HG03342 (cell line): ENCODE results near the gene FREM3.
"Not testable (repeated sequence)": the region's sequence is repeated elsewhere in the genome, so short reads cannot be mapped to it uniquely, and the experiment has no call there.

ENCODE experiments used
- ATAC-seq: cut with Tn5 transposase; IDR thresholded peaks from one replicate; pipeline ENCODE4 v1.9.1; 2021; ENCODE audit warnings: mild to moderate bottlenecking, moderate library complexity; ENCODE audit not compliant: unreplicated experiment

The FREM3 gene

GRCh38 chr4:143700416-143701352 lies at the start of gene FREM3:
Gene FREM3, minus strand, starts transcription at chr4:143700675. Its CDS starts 0 bp downstream, at chr4:143700675.
- no peak for ATAC-seq

GRCh38 chr4:143745874-143746273 lies 45.4 kb upstream of the FREM3 start:
- ATAC-seq, result no peak

- no peak for ATAC-seq
Measured at GRCh38 chr4:143743591-143743990, 43.1 kb upstream of the FREM3 start.

GRCh38 chr4:143742834-143743233 lies 42.4 kb upstream of the FREM3 start:
- no peak for ATAC-seq

GRCh38 chr4:143736861-143737260 lies 36.4 kb upstream of the FREM3 start:
- ATAC-seq, result no peak

GRCh38 chr4:143736061-143736460 lies 35.6 kb upstream of the FREM3 start:
- not testable (repeated sequence) for ATAC-seq

GRCh38 chr4:143728166-143728565 lies 27.7 kb upstream of the FREM3 start:
- no peak for ATAC-seq

GRCh38 chr4:143726714-143727113 lies 26.2 kb upstream of the FREM3 start:
- no peak for ATAC-seq

- no peak for ATAC-seq
Measured at GRCh38 chr4:143721317-143721716, 20.8 kb upstream of the FREM3 start.

- not testable (repeated sequence) for ATAC-seq
Measured at GRCh38 chr4:143718748-143719147, 18.3 kb upstream of the FREM3 start.

- no peak for ATAC-seq
Measured at GRCh38 chr4:143713955-143714625, 13.6 kb upstream of the FREM3 start.

- no peak for ATAC-seq
Measured at GRCh38 chr4:143713553-143713952, 13.1 kb upstream of the FREM3 start.

- ATAC-seq, result no peak
Measured at GRCh38 chr4:143712155-143712550, 11.7 kb upstream of the FREM3 start.

- no peak for ATAC-seq
Measured at GRCh38 chr4:143711543-143712154, 11.2 kb upstream of the FREM3 start.

GRCh38 chr4:143701365-143701764 lies 890 bp upstream of the FREM3 start:
- no peak for ATAC-seq

- no peak for ATAC-seq
Measured at GRCh38 chr4:143700046-143700415, 444 bp downstream of the FREM3 start.

- ATAC-seq, result no peak
Measured at GRCh38 chr4:143699331-143700045, 987 bp downstream of the FREM3 start.

- ATAC-seq, result no peak
Measured at GRCh38 chr4:143693856-143694255, 6.6 kb downstream of the FREM3 start.

- ATAC-seq, result no peak
Measured at GRCh38 chr4:143692241-143692640, 8.2 kb downstream of the FREM3 start.

- ATAC-seq, result no peak
Measured at GRCh38 chr4:143679434-143679833, 21.0 kb downstream of the FREM3 start.

- ATAC-seq, result not testable (repeated sequence)
Measured at GRCh38 chr4:143673629-143674028, 26.8 kb downstream of the FREM3 start.
